ENCODE data around the gene IGF1R. TPM values are rescaled to one million over a fixed set of nuclear protein-coding genes. Genes with fewer than 3 reads are reported as not detected.

The IGF1R gene
- polyA plus RNA-seq, 1 experiment: 21.6 TPM

DNA sequence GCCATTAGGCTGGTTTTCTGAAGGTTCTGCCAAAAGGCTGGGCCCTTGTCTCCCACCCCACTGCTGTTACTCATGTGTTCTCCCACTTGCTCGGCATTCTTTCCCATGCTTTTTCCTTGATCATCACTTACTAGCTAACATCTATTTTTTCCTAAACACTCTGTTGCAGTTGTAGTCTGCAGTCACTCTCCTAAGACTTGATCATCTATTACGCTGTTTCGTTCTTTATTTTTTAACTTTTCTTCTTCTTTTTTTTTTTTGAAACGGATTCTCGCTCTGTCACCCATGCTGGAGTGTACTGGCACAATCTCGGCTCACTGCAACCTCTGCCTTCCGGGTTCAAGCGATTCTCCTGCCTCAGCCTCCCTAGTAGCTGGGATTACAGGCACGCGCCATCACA, 176.3 kb downstream of the IGF1R start:
- no peak for DNase-seq (ENCODE audit: low read depth, low spot score)
- ChIA-PET POLR2A (no interaction called here), CTCF (no interaction called here)
- Histone ChIP-seq H3K4me3 (ENCODE audit: low read depth, low read length) (no peak overlapping the region), H3K9me3 (ENCODE audit: control insufficient read depth, insufficient read depth, low read length) (peaks cover 37% of the 10 kb centered on the region), H3K27me3 (ENCODE audit: control insufficient read depth, insufficient read depth, low read length) (no peaks in the 10 kb centered on the region), H3K27ac (ENCODE audit: low read depth, low read length) (no peak overlapping the region)
- TF ChIP-seq, protein P1, sequence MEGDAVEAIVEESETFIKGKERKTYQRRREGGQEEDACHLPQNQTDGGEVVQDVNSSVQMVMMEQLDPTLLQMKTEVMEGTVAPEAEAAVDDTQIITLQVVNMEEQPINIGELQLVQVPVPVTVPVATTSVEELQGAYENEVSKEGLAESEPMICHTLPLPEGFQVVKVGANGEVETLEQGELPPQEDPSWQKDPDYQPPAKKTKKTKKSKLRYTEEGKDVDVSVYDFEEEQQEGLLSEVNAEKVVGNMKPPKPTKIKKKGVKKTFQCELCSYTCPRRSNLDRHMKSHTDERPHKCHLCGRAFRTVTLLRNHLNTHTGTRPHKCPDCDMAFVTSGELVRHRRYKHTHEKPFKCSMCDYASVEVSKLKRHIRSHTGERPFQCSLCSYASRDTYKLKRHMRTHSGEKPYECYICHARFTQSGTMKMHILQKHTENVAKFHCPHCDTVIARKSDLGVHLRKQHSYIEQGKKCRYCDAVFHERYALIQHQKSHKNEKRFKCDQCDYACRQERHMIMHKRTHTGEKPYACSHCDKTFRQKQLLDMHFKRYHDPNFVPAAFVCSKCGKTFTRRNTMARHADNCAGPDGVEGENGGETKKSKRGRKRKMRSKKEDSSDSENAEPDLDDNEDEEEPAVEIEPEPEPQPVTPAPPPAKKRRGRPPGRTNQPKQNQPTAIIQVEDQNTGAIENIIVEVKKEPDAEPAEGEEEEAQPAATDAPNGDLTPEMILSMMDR (IDR thresholded peaks at IDR 0.05; ENCODE audit: low read depth, low read length): no peak

DNA sequence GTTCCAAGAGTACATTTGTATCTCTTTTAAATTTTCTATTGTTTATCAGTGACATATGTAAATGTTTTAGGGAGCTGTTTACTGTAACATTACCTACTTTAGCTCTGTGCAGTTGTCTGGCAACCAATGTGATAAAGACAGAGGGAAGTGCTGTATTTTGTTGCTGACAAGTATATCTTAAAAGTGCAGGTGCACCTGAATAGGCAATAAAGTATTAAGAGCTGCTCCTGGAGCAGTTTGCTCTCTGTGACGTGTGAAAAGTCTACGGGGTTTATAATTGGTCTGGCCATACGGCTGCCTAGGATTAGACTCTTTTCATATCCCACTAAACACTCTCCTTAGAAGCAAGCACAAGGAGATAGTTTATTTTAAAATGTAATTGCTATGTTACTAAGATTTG, 178.3 kb downstream of the IGF1R start:
- no peak for DNase-seq (ENCODE audit: low read depth, low spot score)
- Histone ChIP-seq H3K27me3 (ENCODE audit: control insufficient read depth, insufficient read depth, low read length) (no peaks in the 10 kb centered on the region), H3K9me3 (ENCODE audit: control insufficient read depth, insufficient read depth, low read length) (peaks cover 55% of the 10 kb centered on the region), H3K4me3 (ENCODE audit: low read depth, low read length) (no peak overlapping the region), H3K27ac (ENCODE audit: low read depth, low read length) (no peak overlapping the region)
- ChIA-PET CTCF (interaction anchor here (1.4 kb wide), 1 partner anchor 24 kb away, joined by 4 read pairs; no protein-coding TSS in a partner anchor), POLR2A (no interaction called here)
- TF ChIP-seq, protein P1 (IDR thresholded peaks at IDR 0.05; ENCODE audit: low read depth, low read length): no peak

DNA sequence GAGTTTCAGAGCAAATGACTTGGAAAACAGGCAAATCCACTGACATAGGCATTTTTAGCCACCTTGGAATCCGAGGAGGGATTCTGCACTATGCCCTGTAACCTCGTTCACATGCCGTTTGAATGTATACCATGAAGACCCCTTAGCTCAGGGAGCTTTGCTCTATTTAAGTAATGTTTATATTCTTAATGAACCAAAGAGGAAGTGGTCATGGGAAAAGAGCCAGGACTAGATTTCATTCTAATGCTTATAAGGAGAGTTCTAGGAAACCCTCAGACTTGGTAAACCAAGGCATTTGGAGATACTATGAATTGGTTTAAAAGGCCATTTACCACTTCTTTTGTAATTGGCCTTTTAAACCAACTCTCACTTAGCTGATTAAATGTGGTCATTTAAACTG, 178.9 kb downstream of the IGF1R start:
- no peaks in the 10 kb centered on the region for H3K27me3 ChIP-seq (ENCODE audit: control insufficient read depth, insufficient read depth, low read length)
- POLR2A ChIA-PET: no interaction called here
- H3K9me3 ChIP-seq (ENCODE audit: control insufficient read depth, insufficient read depth, low read length): peaks cover 60% of the 10 kb centered on the region
- H3K27ac ChIP-seq (ENCODE audit: low read depth, low read length): no peak overlapping the region
- CTCF ChIA-PET: interaction anchor here (0.6 to 1.4 kb wide), 2 partner anchors 24 to 308 kb away, joined by 3 to 4 read pairs; no protein-coding TSS in a partner anchor
- no peak for DNase-seq (ENCODE audit: low read depth, low spot score)
- TF ChIP-seq, protein P1 (IDR thresholded peaks at IDR 0.05; ENCODE audit: low read depth, low read length): no peak
- no peak overlapping the region for H3K4me3 ChIP-seq (ENCODE audit: low read depth, low read length)

DNA sequence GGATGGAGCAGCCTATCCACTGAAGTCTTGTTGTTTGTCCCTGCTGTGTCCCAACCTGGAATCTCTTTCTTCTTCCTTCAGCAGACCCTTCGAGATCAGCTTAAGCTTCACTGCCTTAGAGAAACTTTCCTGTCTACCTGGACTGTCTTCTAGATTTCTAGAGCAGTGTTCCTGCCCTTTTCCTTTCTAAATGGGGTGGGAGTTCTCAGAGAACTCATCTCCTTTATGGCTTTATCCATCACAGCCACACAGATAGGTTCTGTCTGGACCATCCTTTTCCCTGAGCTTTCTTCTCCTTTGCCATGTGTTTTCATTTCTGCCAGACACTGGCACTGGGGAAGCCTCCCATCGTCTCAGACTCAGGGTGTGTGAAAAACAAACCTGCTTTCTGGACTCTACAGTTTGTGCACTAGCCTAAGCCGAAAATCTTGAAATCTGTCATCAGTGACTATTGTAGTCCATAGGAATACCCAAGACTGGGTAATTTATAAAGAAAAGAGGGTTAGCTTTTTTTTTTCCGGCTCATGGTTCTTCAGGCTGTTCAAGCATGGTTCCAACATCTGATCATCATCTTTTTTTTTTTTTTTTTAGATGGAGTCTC, 181.8 kb downstream of the IGF1R start:
- H3K27me3 ChIP-seq (ENCODE audit: control insufficient read depth, insufficient read depth, low read length): no peaks in the 10 kb centered on the region
- ChIA-PET CTCF (interaction anchor here (0.8 to 1.8 kb wide), 2 partner anchors 21 to 33 kb away, joined by 3 to 4 read pairs; no protein-coding TSS in a partner anchor), POLR2A (no interaction called here)
- H3K9me3 ChIP-seq (ENCODE audit: control insufficient read depth, insufficient read depth, low read length): peaks cover 52% of the 10 kb centered on the region
- H3K4me3 ChIP-seq (ENCODE audit: low read depth, low read length): no peak overlapping the region
- no peak for DNase-seq (ENCODE audit: low read depth, low spot score)
- TF ChIP-seq, protein P1 (IDR thresholded peaks at IDR 0.05; ENCODE audit: low read depth, low read length): no peak
- no peak overlapping the region for H3K27ac ChIP-seq (ENCODE audit: low read depth, low read length)

DNA sequence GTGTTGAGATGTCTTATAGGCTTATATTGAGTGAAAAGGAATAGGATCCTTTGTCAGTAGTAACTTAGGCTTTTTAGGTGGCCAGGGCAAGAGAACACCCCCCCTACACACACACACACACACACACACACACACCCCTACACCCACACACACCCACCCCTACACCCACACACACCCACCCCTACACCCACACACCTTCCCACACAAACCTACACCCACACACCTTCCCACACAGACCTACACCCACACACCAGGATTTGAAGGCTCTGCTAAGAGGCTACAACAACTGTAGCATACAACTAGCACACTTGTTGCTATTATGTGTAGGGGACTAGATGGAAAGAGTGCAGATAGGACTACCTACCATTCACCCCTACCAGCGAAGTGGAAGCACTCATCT, 186.6 kb downstream of the IGF1R start:
- CTCF ChIA-PET: interaction anchor here (2.0 kb wide), 1 partner anchor 242 kb away, joined by 5 read pairs; no protein-coding TSS in a partner anchor
- no peak for DNase-seq (ENCODE audit: low read depth, low spot score)
- POLR2A ChIA-PET: no interaction called here
- peaks cover 29% of the 10 kb centered on the region for H3K9me3 ChIP-seq (ENCODE audit: control insufficient read depth, insufficient read depth, low read length)
- no peak overlapping the region for H3K27ac ChIP-seq (ENCODE audit: low read depth, low read length)
- no peak overlapping the region for H3K4me3 ChIP-seq (ENCODE audit: low read depth, low read length)
- no peaks in the 10 kb centered on the region for H3K27me3 ChIP-seq (ENCODE audit: control insufficient read depth, insufficient read depth, low read length)
- TF ChIP-seq, protein P1 (IDR thresholded peaks at IDR 0.05; ENCODE audit: low read depth, low read length): no peak

Measured in AG04450 (cell line).